ENCODE measurements around the gene LDLRAD3.

Gene LDLRAD3

DNA sequence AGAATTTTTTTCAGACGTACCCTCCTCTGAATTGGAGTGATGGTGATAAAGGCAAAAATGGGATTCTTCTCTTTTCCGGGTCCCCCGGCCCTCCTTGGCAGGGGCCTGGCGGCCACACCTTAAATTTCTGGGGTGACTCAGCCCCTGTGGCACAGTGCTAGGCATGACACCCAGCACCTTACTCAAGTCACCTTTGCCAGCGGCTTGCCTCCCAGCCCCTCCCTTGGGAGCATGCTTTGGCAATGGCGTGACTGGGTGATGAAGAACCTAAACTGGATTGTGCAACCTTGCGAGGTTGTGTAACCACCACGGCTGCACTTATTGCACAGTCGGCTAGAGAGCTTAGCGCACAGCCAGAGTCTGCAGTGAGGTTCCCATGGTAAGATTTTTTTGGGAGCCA is 16.2 kb upstream of the LDLRAD3 start:
- DNase-seq (ENCODE audit: low read depth), result no peak

DNA sequence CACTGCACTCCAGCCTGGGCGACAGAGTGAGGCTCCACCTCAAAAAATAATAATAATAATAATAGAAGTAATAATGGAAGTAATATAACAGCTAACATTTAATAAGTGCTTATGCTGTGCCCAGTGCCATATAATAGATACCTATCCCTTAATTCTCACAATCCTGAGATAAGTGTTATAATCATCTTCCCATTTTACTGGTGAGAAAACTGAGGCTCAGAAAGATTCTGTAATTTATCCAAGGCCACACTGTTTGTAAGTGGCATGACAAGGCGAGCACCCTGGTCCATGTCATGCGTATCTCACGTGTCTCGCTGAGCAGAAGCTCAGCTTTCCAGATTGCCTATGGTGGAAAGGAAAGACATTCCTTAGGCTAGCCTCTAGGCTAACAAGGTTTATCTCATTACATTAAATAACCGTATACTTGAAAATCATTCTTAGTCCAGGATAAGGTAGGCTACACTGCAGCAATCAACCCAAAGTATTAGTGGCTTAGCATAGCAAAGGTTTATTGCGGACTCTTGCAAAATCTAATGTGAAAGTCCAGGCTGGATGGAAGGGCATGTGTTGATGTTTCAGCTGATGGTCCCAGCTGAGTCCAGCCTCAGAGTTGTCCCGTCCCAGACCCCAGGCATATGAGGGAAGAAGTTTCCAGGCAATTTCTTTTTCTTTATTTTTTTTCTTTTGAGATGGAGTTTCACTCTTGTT is 15.0 kb upstream of the LDLRAD3 start:
- DNase-seq (ENCODE audit: low read depth), result no peak

DNA sequence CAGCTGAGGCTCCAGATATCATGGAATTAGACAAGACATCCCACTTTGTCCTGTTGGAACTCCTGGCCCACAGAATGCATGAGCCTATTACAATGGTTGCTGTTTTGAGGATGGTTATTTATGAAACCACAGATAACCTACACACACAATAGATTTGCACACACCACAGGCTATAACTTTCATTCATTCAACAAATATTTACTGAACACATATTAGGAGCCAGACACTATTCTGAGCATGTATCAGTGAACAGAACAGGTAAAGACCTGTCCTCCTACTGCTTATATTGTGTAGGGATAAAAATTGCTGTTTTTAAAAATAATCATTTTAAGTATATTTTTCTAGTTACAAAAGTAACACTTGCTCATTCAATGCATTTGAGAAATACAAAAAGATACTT is 13.4 kb upstream of the LDLRAD3 start:
- DNase-seq (ENCODE audit: low read depth), result no peak

DNA sequence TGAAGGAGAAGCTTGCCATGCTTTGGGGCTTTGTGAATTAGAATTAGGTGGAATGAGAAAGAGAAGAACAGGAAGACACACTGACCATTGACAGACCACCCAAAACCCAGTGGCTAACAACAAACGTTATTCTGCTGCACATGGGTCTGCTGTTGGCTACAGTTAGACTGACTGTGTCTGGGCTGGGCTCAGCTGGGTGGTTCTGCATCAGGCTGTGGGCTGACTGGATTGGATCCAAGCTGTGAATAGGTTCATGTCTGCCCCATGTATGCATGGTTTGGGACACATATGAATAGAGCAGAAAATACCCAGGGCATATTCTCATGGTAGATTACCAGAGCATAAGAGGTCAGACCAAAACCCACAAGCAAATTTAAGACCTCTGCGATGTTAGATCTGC is 11.7 kb upstream of the LDLRAD3 start:
- DNase-seq (ENCODE audit: low read depth), result no peak

DNA sequence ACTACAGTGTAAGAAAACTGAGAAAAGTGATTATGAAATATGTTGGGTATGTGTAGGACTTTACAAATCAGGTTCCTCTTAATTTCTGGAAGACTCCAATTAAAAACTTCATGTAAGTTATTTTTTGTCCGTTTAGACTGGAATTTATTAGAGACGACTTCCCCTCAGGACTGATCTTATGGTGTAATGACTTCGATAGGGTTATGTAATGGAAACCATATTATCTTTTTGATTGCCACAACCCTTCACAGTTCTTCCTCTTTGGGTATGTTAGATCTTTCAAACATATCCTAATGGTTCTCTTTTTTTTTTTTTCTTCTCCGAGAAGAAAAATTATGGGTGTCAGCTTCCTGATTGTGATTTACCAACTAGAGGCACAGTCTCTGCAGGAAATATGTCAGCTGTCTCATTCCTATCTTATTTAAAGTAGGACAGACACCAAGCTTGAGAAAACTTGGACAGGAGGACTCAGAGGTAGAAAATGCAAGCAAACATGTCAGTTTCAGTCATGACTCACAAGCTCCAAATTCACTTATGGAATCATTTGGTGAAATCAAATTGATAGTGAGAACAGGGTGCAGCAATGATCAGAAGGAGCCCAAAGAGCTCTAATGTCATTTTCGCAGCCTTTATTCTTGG is 11.1 kb upstream of the LDLRAD3 start:
- DNase-seq (ENCODE audit: low read depth), result no peak

DNA sequence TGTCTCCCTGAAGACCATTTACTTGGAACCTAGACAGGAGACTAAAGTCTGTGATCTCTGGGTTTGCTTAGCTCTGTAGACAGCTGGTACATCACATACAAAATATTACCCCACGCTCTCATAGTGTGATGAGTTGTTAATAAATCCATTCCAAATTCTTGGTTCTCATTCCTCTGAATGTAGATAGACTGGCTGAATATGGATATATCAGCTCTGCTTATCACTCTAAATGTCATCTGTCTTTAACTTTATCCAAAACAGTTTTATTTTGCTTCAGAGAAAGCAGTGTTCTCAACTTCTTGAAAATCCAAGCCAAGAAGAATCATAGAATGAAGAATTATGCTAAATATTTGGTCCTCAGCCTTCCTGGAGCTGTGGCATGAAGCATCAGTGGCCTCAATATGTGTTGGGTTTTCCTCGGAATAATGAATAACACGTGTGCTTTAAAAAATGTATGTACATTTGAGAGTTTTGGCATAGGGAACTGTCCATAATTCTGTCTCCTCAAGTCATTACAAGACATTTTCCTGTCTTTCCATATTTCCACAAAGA is 10.5 kb upstream of the LDLRAD3 start:
- no peak for DNase-seq (ENCODE audit: low read depth)

DNA sequence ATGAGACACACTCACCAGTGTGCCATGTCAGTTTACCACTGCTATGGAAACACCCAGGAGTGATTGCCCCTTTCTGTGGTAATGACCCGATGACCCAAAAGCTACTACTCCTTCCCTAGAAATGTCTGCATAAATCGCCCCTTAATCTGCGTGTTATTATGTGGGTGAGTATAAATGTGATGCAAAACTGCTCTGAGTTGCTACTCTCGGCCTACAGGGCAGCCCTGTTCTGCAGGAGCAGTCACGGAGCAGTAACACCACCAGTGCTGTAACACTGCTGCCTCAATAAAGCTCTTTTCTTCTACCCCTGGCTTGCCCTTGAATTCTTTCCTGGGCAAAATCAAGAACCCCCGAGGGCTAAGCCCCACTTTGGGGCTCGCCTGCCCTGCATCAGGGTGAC is 9.6 kb upstream of the LDLRAD3 start:
- DNase-seq (ENCODE audit: low read depth), result no peak

DNA sequence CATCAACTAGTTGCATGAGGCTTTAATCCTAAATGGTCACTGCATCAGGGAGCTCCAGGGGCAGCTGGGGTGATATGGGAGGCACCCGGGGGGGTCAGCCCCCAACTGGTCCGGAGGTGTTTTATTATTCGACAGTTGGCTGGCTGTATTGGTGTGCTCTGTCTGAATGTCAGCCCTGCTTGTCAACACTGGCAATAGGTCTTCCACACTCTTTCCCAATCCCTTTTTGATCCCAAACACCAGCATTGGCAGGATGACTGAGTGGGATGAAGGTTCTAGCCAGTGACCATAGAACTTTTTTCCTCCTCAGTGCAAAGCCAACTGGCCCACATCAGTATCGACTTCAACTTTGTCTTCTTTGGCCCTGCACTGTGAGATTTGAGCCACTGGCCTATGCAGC is 8.9 kb upstream of the LDLRAD3 start:
- no peak for DNase-seq (ENCODE audit: low read depth)

DNA sequence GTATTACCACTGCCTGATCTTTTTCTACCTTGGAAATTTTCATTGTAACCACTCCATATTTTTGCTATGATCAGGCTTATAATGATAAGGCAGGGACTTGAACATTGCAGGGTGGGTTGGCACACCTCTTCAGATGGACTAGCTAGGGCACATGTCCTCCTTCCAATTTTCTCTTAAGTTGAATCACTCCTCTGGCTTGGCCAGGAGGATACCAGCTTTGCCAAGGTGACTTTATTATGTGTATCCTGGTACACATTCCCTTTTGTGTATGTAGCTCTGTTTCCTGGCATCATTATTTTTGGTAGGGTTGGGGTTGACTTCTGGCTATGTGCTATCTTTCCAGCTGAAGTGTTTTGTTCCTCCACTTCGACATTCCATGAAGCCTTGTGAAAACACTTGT is 8.5 kb upstream of the LDLRAD3 start:
- DNase-seq (ENCODE audit: low read depth), result no peak

DNA sequence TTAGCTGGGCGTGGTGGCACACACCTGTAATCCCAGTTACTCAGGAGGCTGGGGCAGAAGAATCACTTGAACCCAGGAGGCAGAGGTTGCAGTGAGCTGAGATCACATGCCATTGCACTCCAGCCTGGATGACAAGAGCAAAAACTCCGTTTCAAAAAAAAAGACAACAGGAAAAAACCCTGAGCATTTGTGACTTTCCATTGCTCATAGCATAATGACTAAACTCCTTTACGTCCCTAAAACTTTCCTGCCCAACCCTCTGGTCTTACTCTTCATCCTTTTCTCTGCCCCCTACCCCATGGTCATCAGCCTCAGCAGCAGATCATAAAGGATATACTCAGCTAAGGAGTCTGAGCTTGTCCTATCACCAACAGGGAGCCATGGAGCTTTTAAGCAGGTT is 6.8 kb upstream of the LDLRAD3 start:
- no peak for DNase-seq (ENCODE audit: low read depth)

DNA sequence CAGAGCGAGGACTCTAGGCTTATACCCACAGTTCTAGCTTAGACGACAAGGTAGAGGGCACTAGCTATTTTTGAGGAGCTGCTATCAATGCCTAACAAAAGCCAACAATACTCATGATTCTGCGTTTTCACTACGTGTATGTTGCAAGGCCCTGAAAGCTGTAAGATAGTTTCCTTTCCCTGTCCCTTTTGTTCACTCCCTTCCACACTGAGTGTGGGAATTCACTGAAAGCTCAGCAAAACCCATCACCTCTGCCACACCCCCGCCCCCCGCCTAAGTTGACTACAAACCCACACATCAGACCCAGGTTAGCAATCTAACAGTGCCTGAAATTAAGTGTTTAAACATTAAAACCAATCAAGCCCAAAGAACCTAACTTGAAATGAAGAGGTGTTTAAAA is 6.2 kb upstream of the LDLRAD3 start:
- DNase-seq (ENCODE audit: low read depth), result no peak

DNA sequence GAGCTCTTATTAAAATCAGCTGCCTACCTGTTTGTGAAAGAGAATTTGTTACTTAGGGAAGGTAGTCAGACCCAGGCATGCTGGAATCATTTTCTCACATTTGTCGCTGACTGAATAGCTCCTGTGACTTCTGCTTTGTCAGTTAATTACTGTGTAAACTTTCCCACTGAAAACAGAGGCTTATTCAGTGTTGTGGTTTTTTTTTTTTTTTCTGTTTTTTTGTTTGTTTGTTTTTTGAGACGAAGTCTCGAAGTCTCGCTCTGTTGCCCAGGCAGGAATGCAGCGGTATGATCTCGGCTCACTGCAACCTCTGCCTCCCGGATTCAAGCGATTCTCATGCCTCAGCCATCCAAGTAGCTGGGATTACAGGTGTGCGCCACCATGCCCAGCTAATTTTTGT is 5.6 kb upstream of the LDLRAD3 start:
- DNase-seq (ENCODE audit: low read depth), result no peak

DNA sequence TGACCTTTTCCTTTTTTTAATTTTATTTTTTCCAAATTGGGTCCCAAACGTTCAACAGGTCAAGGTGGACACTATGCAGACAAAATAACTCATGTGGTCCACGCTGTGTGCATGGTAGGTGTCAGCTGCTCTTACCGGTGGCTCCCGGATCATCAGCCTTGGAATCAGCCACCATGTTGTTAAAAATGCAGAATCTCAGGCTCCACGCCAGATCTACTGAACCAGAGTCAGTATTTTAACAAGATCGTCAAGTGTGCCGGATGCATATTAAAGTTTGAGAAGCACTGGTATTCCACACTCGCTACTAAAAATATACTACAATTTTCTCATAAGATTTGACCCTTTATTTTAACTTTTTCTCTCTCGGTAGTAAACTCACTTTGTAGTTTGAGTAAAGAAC is 553 bp upstream of the LDLRAD3 start:
- no peak for DNase-seq (ENCODE audit: low read depth)

DNA sequence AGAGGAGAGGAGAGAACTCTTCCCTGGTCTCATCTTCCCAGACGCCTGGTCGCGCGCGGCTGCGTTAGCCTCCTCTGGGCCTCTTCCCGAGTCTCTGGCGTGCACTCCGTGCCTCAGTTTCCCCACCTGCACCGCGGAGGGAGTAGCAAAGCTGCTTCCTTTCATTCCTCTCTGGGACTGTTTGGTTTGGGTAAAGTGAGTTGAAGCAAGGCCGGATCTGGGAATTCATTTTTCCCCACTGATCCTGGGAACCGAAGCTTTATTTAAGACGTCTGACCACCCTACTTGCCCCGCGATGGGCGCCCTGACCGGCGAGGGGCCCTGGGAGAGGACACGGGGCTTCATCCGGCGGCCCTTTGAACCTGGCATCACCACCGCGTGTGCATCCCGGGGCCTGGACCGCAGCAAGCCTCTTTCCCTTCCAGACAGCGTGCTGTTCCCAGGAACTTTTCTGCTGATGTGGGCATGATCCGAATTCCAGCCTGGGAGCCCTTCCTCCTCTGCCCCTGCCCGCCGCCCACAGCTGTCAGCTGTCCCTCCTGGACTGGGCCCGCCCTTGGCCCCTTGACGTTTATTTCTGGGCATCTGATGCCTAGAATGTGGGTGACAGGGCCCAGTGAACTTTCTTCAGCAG is 758 bp downstream of the LDLRAD3 start:
- DNase-seq (ENCODE audit: low read depth), result no peak

DNA sequence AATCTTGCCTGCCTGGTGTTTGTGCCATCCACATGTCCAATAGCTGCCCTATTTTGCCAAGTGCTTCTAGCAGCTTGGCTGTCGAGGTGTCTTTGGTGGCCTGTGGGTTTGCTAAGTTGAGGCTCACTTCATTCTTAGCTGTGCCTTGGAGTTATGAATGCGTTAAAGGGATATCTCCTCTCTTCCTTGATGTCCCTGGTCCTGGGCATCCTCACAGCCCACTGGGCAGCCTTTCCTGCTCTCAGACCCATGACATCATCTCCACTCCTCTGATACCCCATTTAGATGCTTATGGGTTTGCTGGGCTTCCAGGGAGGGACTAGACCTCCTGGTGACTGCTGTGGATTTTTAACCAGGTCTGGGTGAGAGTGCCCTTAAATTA is 1.3 kb downstream of the LDLRAD3 start:
- DNase-seq (ENCODE audit: low read depth), result no peak

DNA sequence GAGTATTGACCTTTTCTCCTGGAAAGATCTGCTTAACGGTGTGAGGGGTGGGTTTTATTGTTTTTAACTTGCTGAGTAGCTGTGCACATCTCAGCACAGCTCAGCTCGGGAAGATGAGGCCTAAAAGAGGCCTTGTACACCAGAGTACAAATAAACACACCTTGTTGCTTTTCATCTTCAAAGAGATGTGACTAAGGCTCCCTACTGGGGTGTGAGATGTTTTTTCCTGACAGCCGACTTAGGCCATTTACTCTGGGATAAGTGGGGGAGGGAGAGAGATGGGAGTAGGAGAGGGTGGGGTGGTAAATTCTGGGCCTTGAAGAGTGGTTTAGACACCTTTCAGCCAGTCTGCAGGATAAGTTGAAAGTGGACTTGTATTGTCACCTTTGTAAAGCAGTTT is 2.9 kb downstream of the LDLRAD3 start:
- DNase-seq (ENCODE audit: low read depth), result no peak

DNA sequence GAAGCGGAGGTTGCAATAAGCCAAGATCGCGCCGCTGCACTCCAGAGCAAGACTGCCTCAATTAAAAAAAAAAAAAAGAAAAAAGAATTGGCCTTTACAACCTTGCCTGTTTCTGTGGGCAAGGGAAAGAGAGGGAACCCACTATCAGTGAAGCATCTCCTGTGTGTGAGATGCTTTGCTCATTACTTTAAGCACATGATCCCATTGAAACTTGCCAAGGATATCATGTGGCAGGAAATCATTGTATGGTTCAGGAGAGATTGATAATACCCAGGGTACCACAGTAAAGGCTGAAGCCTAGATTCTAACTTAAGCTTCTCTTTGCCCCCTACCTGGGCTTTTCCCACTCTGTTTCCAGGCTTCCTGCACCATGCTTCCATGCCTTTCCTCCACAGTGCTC is 3.6 kb downstream of the LDLRAD3 start:
- DNase-seq (ENCODE audit: low read depth), result no peak

DNA sequence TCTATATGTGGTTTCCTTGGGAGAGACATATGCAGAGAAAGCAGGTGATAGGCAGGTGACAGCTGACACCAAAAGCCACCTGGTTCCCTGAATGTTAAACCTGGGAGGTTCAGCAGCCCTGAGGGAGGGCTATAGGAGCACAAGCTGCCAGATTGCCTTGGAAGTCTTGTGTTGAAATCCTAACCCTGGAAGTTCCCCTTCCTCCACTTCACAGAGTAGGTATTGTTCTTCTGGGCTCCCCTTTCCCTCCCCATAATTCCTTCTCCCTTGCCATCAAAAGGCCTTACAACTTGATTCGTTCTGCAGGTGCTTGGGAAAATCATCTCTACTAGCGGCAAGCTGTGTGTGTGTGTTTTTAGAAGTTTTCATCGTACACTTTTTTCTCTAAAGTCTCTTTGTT is 5.4 kb downstream of the LDLRAD3 start:
- no peak for DNase-seq (ENCODE audit: low read depth)

DNA sequence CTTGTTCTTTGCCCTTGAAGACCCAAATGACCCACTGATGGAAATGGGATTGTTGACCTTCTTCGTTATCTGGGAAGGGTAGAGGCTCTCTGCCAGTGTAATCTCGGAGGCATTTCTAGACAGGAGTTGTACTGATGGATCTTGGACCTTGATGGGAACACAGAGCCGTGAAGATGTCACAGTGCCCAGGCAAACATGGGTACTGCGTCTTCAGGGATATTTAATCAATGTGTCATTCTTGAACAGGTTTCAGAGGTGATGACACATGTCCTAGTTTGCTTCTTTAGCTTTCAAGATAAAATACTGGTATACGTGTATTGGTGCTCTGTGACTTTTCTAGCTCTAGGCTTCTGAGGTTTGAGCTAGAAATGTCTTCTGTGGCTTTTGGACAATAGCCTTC is 6.2 kb downstream of the LDLRAD3 start:
- DNase-seq (ENCODE audit: low read depth), result no peak

DNA sequence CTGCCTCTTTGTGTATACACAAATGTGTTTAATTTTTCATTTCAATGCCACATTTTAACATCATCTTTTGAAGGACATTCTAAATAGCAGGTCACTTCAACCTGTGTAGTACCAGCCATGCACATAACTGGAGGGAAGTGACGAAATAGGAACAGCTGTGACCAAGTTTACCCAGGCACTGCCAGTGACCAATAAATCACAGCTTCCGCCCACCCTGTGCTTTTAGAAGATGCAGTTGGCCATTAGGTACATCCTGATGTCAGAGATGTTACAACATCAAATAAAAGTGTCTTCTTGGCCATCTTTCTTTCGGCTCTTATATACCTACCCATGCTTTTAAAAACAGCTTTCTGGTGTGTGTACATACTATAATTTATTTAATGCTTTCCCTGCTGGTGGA is 7.8 kb downstream of the LDLRAD3 start:
- no peak for DNase-seq (ENCODE audit: low read depth)

DNA sequence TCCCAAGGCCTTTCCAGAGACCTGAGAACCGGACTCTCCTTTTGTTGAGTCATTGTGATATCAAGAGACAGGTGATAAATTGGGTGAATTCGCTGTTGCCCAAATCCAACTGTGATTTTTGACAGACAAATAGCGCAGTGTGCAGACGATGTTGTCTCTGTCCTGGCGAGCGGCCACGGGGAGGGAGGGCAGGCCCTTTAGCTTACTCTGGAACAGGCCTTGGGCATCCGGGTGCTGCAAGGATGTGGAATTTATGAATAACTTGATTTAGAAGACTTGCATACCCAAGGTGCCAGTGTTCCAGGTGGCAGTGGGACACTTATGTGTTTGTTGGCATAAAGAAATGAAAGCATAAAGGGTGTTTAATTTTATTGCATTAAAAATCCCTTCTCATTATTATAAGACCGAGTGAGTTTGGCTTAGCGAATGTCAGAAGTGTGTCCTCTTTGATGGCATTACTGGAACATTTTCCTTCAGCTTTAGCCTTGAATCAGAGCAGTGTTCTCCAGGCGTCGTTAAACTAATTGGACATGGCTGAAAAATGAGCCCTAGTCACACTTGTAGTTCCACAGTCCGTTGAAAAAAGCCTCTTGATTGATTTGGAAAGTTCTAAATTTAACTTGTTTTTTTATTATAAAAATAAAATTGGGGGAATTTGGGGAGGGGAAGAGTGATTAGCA is 9.4 kb downstream of the LDLRAD3 start:
- no peak for DNase-seq (ENCODE audit: low read depth)

DNA sequence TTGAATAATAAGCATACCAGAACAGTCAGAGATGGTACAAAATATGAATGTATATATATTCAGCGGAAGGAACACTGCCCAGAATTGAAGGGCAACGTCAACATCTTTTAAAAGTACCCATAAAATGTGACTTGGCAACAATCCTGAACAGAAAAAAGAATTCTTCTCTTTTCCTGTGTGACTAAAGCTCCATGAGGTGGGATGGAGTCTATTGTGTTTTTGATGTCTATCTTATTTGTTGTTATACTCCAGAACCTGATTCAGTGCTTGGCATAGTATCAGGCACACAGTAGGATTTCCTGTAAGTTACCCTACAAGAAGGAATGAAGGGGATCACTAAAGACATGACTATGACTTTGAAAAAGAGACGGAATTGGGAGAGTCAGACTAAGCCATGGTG is 10.3 kb downstream of the LDLRAD3 start:
- no peak for DNase-seq (ENCODE audit: low read depth)

DNA sequence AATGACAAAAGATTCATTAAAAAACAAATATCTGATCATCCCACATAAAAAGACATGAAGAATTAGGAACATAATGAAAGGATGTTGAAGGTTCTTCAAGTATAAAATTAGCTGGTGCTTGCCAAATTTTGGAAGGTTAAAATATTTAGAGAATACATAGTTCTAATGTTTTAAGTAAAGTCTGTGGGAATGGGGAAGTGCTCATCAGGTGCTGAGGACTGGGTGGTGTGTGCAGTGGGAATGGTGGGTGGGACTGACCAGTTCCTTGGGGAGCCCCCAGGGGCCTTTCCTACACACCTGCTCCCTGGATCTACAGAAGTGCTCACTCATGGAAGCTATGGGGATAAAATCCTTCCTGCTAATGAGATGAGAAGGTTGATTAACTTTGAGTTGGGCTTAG is 11.8 kb downstream of the LDLRAD3 start:
- no peak for DNase-seq (ENCODE audit: low read depth)

Data from stimulated activated CD8-positive, alpha-beta memory T cell treated with anti-CD3 and anti-CD28 coated beads, Interleukin-15, amount 100 ng/mL, for 24 hours (primary cell).